NK-92 (cell line): ENCODE measurements around the gene SLC35F2.

Experiments
- DNase-seq: peaks from one replicate; lab custom pipeline; 2025; ENCODE audit not compliant: unreplicated experiment; lab: John Stamatoyannopoulos, UW

The SLC35F2 gene

DNA sequence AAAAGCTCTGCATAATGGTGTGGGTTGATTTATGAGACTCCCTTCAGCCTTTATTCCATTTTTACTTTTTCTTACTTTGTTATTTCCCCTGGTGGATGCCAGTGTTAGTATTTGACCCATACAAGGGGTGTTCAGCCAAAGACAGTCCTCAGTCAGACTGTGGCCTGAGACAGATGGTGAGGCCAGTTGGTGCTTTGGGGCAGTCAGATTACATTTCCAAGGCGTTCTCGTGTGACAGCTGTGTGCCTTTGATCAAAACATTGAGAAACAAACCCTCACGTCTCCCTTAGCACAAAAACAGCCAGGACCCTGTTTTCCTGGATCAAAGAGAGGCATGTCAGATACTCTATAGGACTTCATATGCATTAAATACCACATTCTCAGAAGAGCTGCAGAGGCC is 115.4 kb downstream of the SLC35F2 start:
- DNase-seq, result no peak

DNA sequence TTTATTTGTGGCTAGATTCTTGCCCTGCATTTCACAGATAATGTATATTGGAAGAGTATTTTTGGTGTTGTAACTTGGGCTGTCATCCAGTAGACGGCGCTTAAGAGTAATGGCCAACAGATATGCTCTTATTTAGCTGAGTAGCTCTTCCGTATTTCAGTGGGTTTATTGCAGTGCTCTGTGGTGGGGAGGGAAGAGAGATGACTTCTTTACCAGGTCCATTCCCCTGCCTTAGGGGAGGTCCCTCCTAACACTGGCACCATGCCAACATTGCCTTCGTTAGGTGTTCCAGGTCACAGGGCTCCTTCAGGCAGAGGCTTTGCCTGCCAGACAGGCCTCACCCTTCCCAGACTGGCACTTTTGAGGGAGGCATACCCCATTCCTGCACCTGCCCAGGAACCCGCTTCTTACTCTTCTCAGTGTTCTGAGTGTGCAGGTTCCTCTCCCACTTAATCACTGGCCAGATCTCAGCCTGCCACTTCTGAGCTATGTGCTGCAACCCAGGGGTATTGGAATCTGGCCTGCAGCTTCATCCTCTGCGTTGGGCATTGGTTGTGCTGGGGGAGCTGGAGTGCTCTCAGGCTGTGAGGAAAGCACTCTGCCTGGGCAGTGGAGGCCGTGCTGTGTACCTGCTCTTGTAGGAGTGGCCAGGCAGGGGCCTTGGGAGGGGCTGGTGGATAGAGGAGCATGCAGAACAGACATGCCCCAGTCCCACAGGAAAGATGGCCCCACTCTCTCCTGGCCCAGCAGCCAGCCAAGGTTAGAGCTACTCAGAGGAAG is 117.4 kb downstream of the SLC35F2 start:
- no peak for DNase-seq
